Fibroblast of lung (primary cell): Measurements from ENCODE around the gene ZNHIT6.

Experiments used
- EZH2 ChIP-seq: IDR thresholded peaks from 2 replicates; pipeline ENCODE4 v1.5.1; 2012; ENCODE audit warnings: low read length, control low read depth, mild to moderate bottlenecking; ENCODE audit errors: missing control alignments
- TF ChIP-seq, protein P1 (sequence below), 2 donors: IDR thresholded peaks in 1 of 2; conservative IDR thresholded peaks in 1 of 2; 1 replicate in 1 of 2; 2 replicates in 1 of 2; pipeline ENCODE4 v1.5.1; 2011 to 2012; ENCODE audit warnings: low read length in 2 of 2, control low read depth in 1 of 2, inconsistent platforms in 1 of 2, low read depth in 1 of 2, mild to moderate bottlenecking in 1 of 2

DNA sequence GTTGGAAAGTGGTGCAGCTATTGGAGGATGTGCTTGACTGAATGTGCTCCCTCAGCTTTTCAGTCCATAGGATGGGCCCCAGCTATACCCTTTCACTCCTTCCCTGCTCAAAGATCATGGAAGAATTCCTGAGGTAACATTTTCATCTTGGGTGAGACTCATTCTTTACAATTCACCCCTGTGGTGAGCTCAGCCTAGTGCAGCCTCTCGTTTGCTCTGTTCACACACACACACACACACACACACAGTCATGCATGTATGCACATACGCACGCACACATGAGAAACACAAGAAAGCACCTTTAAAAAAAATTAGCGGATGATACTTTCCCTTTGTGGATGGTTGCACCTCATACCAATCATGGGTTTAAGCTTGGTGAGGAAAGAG, 101.8 kb downstream of the ZNHIT6 start:
- TF ChIP-seq, protein P1, sequence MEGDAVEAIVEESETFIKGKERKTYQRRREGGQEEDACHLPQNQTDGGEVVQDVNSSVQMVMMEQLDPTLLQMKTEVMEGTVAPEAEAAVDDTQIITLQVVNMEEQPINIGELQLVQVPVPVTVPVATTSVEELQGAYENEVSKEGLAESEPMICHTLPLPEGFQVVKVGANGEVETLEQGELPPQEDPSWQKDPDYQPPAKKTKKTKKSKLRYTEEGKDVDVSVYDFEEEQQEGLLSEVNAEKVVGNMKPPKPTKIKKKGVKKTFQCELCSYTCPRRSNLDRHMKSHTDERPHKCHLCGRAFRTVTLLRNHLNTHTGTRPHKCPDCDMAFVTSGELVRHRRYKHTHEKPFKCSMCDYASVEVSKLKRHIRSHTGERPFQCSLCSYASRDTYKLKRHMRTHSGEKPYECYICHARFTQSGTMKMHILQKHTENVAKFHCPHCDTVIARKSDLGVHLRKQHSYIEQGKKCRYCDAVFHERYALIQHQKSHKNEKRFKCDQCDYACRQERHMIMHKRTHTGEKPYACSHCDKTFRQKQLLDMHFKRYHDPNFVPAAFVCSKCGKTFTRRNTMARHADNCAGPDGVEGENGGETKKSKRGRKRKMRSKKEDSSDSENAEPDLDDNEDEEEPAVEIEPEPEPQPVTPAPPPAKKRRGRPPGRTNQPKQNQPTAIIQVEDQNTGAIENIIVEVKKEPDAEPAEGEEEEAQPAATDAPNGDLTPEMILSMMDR (conservative IDR thresholded peaks at IDR 0.05 in 1 of 2, IDR thresholded peaks at IDR 0.05 in 1 of 2; ENCODE audit: low read depth in 1 of 2, low read length in 2 of 2): no peak
- TF ChIP-seq EZH2: no peak
